H9 (cell line): Measurements from ENCODE around the gene PI4K2A. TPM values are rescaled to one million over a fixed set of nuclear protein-coding genes. Genes with fewer than 3 reads are reported as not detected.
A peak's percentile ranks its signal among the peaks of the same experiment; 100 is the strongest.

Source experiments
- DNase-seq: peaks from one replicate; pipeline ENCODE4 v3.0.0-alpha.2; 2017
- H2AFZ ChIP-seq: one replicate; pipeline ENCODE4 v1.6.1; 2013; ENCODE audit warnings: mild to moderate bottlenecking, low read length, control low read depth, moderate library complexity
- H2AK5ac ChIP-seq: 2 replicates; pipeline ENCODE4 v1.6.1; 2013; ENCODE audit warnings: low read length, control low read depth, mixed read lengths; ENCODE audit not compliant: insufficient read length
- H2BK120ac ChIP-seq: one replicate; pipeline ENCODE4 v1.6.1; 2013; ENCODE audit warnings: low read depth, mild to moderate bottlenecking, low read length, control low read depth, inconsistent platforms; ENCODE audit not compliant: poor library complexity, severe bottlenecking
- H2BK12ac ChIP-seq: 2 replicates; pipeline ENCODE4 v1.6.1; 2013; ENCODE audit warnings: low read length, control low read depth, mixed read lengths, low read depth; ENCODE audit not compliant: insufficient read length
- H2BK15ac ChIP-seq: 2 replicates; pipeline ENCODE4 v1.6.1; 2013; ENCODE audit warnings: low read depth, low read length, control low read depth
- H2BK20ac ChIP-seq: one replicate; pipeline ENCODE4 v1.6.1; 2013; ENCODE audit warnings: low read depth, mild to moderate bottlenecking, low read length, control low read depth, inconsistent platforms; ENCODE audit not compliant: poor library complexity, severe bottlenecking
- H2BK5ac ChIP-seq: 2 replicates; pipeline ENCODE4 v1.6.1; 2013; ENCODE audit warnings: low read length, control low read depth, mixed read lengths; ENCODE audit not compliant: insufficient read length
- H3K14ac ChIP-seq: 2 replicates; pipeline ENCODE4 v1.6.1; 2013; ENCODE audit warnings: low read length, control low read depth; ENCODE audit not compliant: insufficient read depth
- H3K18ac ChIP-seq: 2 replicates; pipeline ENCODE4 v1.6.1; 2013; ENCODE audit warnings: low read depth, mild to moderate bottlenecking, mixed read lengths, low read length, control low read depth; ENCODE audit not compliant: insufficient read length
- H3K23ac ChIP-seq: 2 replicates; pipeline ENCODE4 v1.6.1; 2013; ENCODE audit warnings: low read length, control low read depth, mixed read lengths, low read depth; ENCODE audit not compliant: insufficient read length
- H3K23me2 ChIP-seq: 2 replicates; pipeline ENCODE4 v1.6.1; 2013; ENCODE audit warnings: low read depth, mild to moderate bottlenecking, mixed read lengths, low read length, control low read depth; ENCODE audit not compliant: insufficient read length, poor library complexity, severe bottlenecking
- H3K27ac ChIP-seq: 2 replicates; pipeline ENCODE4 v1.5.1; 2013; ENCODE audit warnings: low read length, control low read depth, mixed read lengths, low read depth; ENCODE audit not compliant: insufficient read length
- H3K27me3 ChIP-seq: 2 replicates; pipeline ENCODE4 v1.6.1; 2013; ENCODE audit warnings: low read length, control low read depth, inconsistent platforms; ENCODE audit not compliant: insufficient read depth
- H3K4ac ChIP-seq: 2 replicates; pipeline ENCODE4 v1.6.1; 2013; ENCODE audit warnings: low read depth, mild to moderate bottlenecking, control low read depth, inconsistent platforms, low read length, moderate library complexity
- H3K4me1 ChIP-seq: 2 replicates; pipeline ENCODE4 v1.6.1; 2013; ENCODE audit warnings: low read length, control low read depth, inconsistent platforms; ENCODE audit not compliant: insufficient read depth
- H3K4me2 ChIP-seq: 2 replicates; pipeline ENCODE4 v1.6.1; 2013; ENCODE audit warnings: low read length, control low read depth, mixed read lengths; ENCODE audit not compliant: insufficient read length, insufficient read depth
- H3K56ac ChIP-seq: 2 replicates; pipeline ENCODE4 v1.6.1; 2013; ENCODE audit warnings: low read depth, mild to moderate bottlenecking, mixed read lengths, low read length, control low read depth; ENCODE audit not compliant: insufficient read length
- H3K79me1 ChIP-seq: 2 replicates; pipeline ENCODE4 v1.6.1; 2013; ENCODE audit warnings: low read depth, mild to moderate bottlenecking, moderate library complexity, low read length, control low read depth, inconsistent platforms; ENCODE audit not compliant: insufficient read depth, poor library complexity, severe bottlenecking
- H3K79me2 ChIP-seq: 2 replicates; pipeline ENCODE4 v1.6.1; 2013; ENCODE audit warnings: low read length, control low read depth, inconsistent platforms; ENCODE audit not compliant: insufficient read depth
- H3K9ac ChIP-seq: 2 replicates; pipeline ENCODE4 v1.6.1; 2013; ENCODE audit warnings: low read length, control low read depth, mixed read lengths; ENCODE audit not compliant: insufficient read length; ENCODE audit errors: extremely low read depth
- H3K9me3 ChIP-seq: one replicate; pipeline ENCODE4 v1.6.1; 2013; ENCODE audit warnings: low read depth, low read length, inconsistent platforms; ENCODE audit not compliant: control insufficient read depth
- H3T11ph ChIP-seq: one replicate; pipeline ENCODE4 v1.6.1; 2013; ENCODE audit warnings: mild to moderate bottlenecking, low read length, control low read depth, inconsistent platforms
- H4K20me1 ChIP-seq: one replicate; pipeline ENCODE4 v1.6.1; 2013; ENCODE audit not compliant: control insufficient read depth, insufficient read length, insufficient read depth
- H4K5ac ChIP-seq: 2 replicates; pipeline ENCODE4 v1.6.1; 2013; ENCODE audit warnings: low read depth, mild to moderate bottlenecking, mixed read lengths, low read length, control low read depth; ENCODE audit not compliant: insufficient read length
- H4K8ac ChIP-seq: replicated peaks from 2 replicates; pipeline ENCODE4 v1.6.1; 2013; ENCODE audit warnings: low read length, control low read depth, mixed read lengths, low read depth; ENCODE audit not compliant: insufficient read length
- H4K91ac ChIP-seq: 2 replicates; pipeline ENCODE4 v1.6.1; 2013; ENCODE audit warnings: low read depth, mild to moderate bottlenecking, moderate library complexity, mixed read lengths, low read length, control low read depth; ENCODE audit not compliant: insufficient read length
- H3K27ac Mint-ChIP-seq, 3 experiments: 2 replicates in 2 of 3; 3 replicates in 1 of 3; pipeline ENCODE4 v1.8.0; 2020 to 2021; ENCODE audit warnings: mixed read lengths in 3 of 3, mild to moderate bottlenecking in 1 of 3, moderate library complexity in 1 of 3
- H3K27me3 Mint-ChIP-seq: 2 replicates; pipeline ENCODE4 v1.8.0; 2021; ENCODE audit warnings: low read depth, mild to moderate bottlenecking, moderate library complexity, mixed read lengths
- H3K36me3 Mint-ChIP-seq, 3 experiments: 2 replicates in 2 of 3; 3 replicates in 1 of 3; pipeline ENCODE4 v1.8.0; 2020 to 2021; ENCODE audit warnings: low read depth in 3 of 3, mixed read lengths in 3 of 3; ENCODE audit not compliant: insufficient read depth in 1 of 3
- H3K4me1 Mint-ChIP-seq, 2 experiments: 2 replicates each; pipeline ENCODE4 v1.8.0; 2020; ENCODE audit warnings: mixed read lengths in 2 of 2
- H3K4me3 Mint-ChIP-seq, 2 experiments: 2 replicates in 1 of 2; 3 replicates in 1 of 2; pipeline ENCODE4 v1.8.0; 2020 to 2021; ENCODE audit warnings: mild to moderate bottlenecking in 2 of 2, mixed read lengths in 2 of 2, moderate library complexity in 1 of 2
- H3K9me3 Mint-ChIP-seq, 2 experiments: 2 replicates in 1 of 2; 3 replicates in 1 of 2; pipeline ENCODE4 v1.8.0; 2020; ENCODE audit warnings: mild to moderate bottlenecking in 2 of 2, mixed read lengths in 2 of 2, moderate library complexity in 1 of 2
- CTCF ChIP-seq: fragments of 200-600 bp; sonication (generic); conservative IDR thresholded peaks from 3 replicates; pipeline ENCODE4 v1.8.0; 2021; ENCODE audit warnings: antibody characterized with exemption, mild to moderate bottlenecking
- WGBS: extraction: QIAGEN DNeasy Blood & Tissue Kit; methylation state at CpG from one replicate; pipeline ENCODE4 v1.1.7; 2013; ENCODE audit warnings: missing lambda C conversion rate, low lambda C conversion rate, mixed read lengths; ENCODE audit not compliant: insufficient read length; ENCODE audit errors: extremely low coverage; 5-methylcytosine and 5-hydroxymethylcytosine counted together
- total RNA-seq: library from RNA; stranded (reverse); gene quantifications from 2 replicates; pipeline ENCODE4 v1.2.1, GENCODE V29; 2021

Gene PI4K2A
- total RNA-seq, 1 experiment from 2014 or later = 30.9 TPM

GRCh38 chr10:97717627-97718026 lies 77.2 kb downstream of the PI4K2A start:
- Histone ChIP-seq H3K18ac (no peak overlapping the region), H3K79me2 (no peaks in the 10 kb centered on the region), H2AFZ (no peak overlapping the region), H3K14ac (no peak overlapping the region), H4K91ac (no peak overlapping the region), H3K79me1 (no peaks in the 10 kb centered on the region), H2AK5ac (no peak overlapping the region), H3K9ac (no peak overlapping the region), H3K56ac (no peak overlapping the region), H3K4me1 (peaks cover 11% of the 10 kb centered on the region; the same call in 1 of the 2 replicates), H3T11ph (no peak overlapping the region), H2BK20ac (no peak overlapping the region), H3K23me2 (peaks cover 21% of the 10 kb centered on the region), H3K27me3 (no peaks in the 10 kb centered on the region), H2BK5ac (no peak overlapping the region), H2BK12ac (no peak overlapping the region), H4K8ac (no peak overlapping the region), H3K23ac (no peak overlapping the region), H2BK120ac (no peak overlapping the region), H3K9me3 (no peaks in the 10 kb centered on the region), H2BK15ac (no peak overlapping the region), H4K5ac (no peak overlapping the region), H3K27ac (no peak overlapping the region), H4K20me1 (no peaks in the 10 kb centered on the region), H3K4ac (no peak overlapping the region), H3K4me2 (no peak overlapping the region)
- Mint-ChIP-seq H3K27me3 (peaks cover 2% of the 10 kb centered on the region; the same call in 1 of the 2 replicates), H3K4me3 (no peak overlapping the region; a peak in 1 of 5 replicates), H3K9me3 (no peaks in the 10 kb centered on the region), H3K27ac (peak overlapping the region in 2 of 3 experiments; percentile 54 to 94; a peak in 3 of 7 replicates), H3K4me1 (peaks cover 44 to 52% of the 10 kb centered on the region in 2 experiments), H3K36me3 (peaks cover 16 to 43% (median 38%) of the 10 kb centered on the region in 3 experiments)
- TF ChIP-seq CTCF = no peak
- WGBS = no CpG with 5 or more reads among the region's 7 CpGs
- DNase-seq = no peak
